ENCODE measurements around the gene PSMB5.

PSMB5 gene

GRCh38 chr14:22995889-22996625, 38.6 kb downstream of the PSMB5 start:
- Histone ChIP-seq H3K27me3 (replicated peaks; ENCODE audit: control insufficient read depth, insufficient read depth, low read length) (peaks cover 7% of the 10 kb centered on the region), H3K4me1 (ENCODE audit: control insufficient read depth, insufficient read depth, low read length) (peaks cover 10% of the 10 kb centered on the region), H3K4me3 (ENCODE audit: low read length) (no peak overlapping the region), H3K36me3 (ENCODE audit: control insufficient read depth, insufficient read depth, low read length, severe bottlenecking) (no peaks in the 10 kb centered on the region), H3K9me3 (ENCODE audit: control insufficient read depth, low read length) (no peaks in the 10 kb centered on the region), H3K9ac (ENCODE audit: low read length) (no peak overlapping the region)
- DNase-seq (ENCODE audit: low read depth): no peak

GRCh38 chr14:22994762-22995275, 39.9 kb downstream of the PSMB5 start:
- no peak overlapping the region for H3K4me3 ChIP-seq (ENCODE audit: low read length)
- no peak overlapping the region for H3K9ac ChIP-seq (ENCODE audit: low read length)
- no peaks in the 10 kb centered on the region for H3K36me3 ChIP-seq (ENCODE audit: control insufficient read depth, insufficient read depth, low read length, severe bottlenecking)
- peak; percentile 77 for DNase-seq (ENCODE audit: low read depth)
- peaks cover 10% of the 10 kb centered on the region for H3K4me1 ChIP-seq (ENCODE audit: control insufficient read depth, insufficient read depth, low read length)
- H3K9me3 ChIP-seq (ENCODE audit: control insufficient read depth, low read length): no peaks in the 10 kb centered on the region
- H3K27me3 ChIP-seq (replicated peaks; ENCODE audit: control insufficient read depth, insufficient read depth, low read length): peaks cover 7% of the 10 kb centered on the region

- Histone ChIP-seq H3K27me3 (replicated peaks; ENCODE audit: control insufficient read depth, insufficient read depth, low read length) (peaks cover 4% of the 10 kb centered on the region), H3K36me3 (ENCODE audit: control insufficient read depth, insufficient read depth, low read length, severe bottlenecking) (no peaks in the 10 kb centered on the region), H3K9ac (ENCODE audit: low read length) (peak overlapping the region; percentile 18), H3K4me3 (ENCODE audit: low read length) (no peak overlapping the region), H3K4me1 (ENCODE audit: control insufficient read depth, insufficient read depth, low read length) (peaks cover 10% of the 10 kb centered on the region), H3K9me3 (ENCODE audit: control insufficient read depth, low read length) (no peaks in the 10 kb centered on the region)
- peak; percentile 4 for DNase-seq (ENCODE audit: low read depth)
These were observed 41.2 kb downstream of the PSMB5 start for GRCh38 chr14:22993517-22993916.

GRCh38 chr14:22991852-22992251, 42.8 kb downstream of the PSMB5 start:
- no peak overlapping the region for H3K9ac ChIP-seq (ENCODE audit: low read length)
- H3K9me3 ChIP-seq (ENCODE audit: control insufficient read depth, low read length): no peaks in the 10 kb centered on the region
- H3K27me3 ChIP-seq (replicated peaks; ENCODE audit: control insufficient read depth, insufficient read depth, low read length): peaks cover 1% of the 10 kb centered on the region
- no peak for DNase-seq (ENCODE audit: low read depth)
- H3K4me3 ChIP-seq (ENCODE audit: low read length): no peak overlapping the region
- peaks cover 10% of the 10 kb centered on the region for H3K4me1 ChIP-seq (ENCODE audit: control insufficient read depth, insufficient read depth, low read length)
- no peaks in the 10 kb centered on the region for H3K36me3 ChIP-seq (ENCODE audit: control insufficient read depth, insufficient read depth, low read length, severe bottlenecking)

GRCh38 chr14:22987291-22987690, 47.4 kb downstream of the PSMB5 start:
- no peaks in the 10 kb centered on the region for H3K9me3 ChIP-seq (ENCODE audit: control insufficient read depth, low read length)
- H3K9ac ChIP-seq (ENCODE audit: low read length): no peak overlapping the region
- DNase-seq (ENCODE audit: low read depth): no peak
- H3K27me3 ChIP-seq (replicated peaks; ENCODE audit: control insufficient read depth, insufficient read depth, low read length): no peaks in the 10 kb centered on the region
- no peaks in the 10 kb centered on the region for H3K36me3 ChIP-seq (ENCODE audit: control insufficient read depth, insufficient read depth, low read length, severe bottlenecking)
- no peak overlapping the region for H3K4me3 ChIP-seq (ENCODE audit: low read length)
- H3K4me1 ChIP-seq (ENCODE audit: control insufficient read depth, insufficient read depth, low read length): peaks cover 5% of the 10 kb centered on the region

GRCh38 chr14:22986508-22987054, 48.1 kb downstream of the PSMB5 start:
- Histone ChIP-seq H3K4me3 (ENCODE audit: low read length) (no peak overlapping the region), H3K9me3 (ENCODE audit: control insufficient read depth, low read length) (no peaks in the 10 kb centered on the region), H3K36me3 (ENCODE audit: control insufficient read depth, insufficient read depth, low read length, severe bottlenecking) (no peaks in the 10 kb centered on the region), H3K9ac (ENCODE audit: low read length) (no peak overlapping the region), H3K4me1 (ENCODE audit: control insufficient read depth, insufficient read depth, low read length) (peaks cover 5% of the 10 kb centered on the region), H3K27me3 (replicated peaks; ENCODE audit: control insufficient read depth, insufficient read depth, low read length) (no peaks in the 10 kb centered on the region)
- DNase-seq (ENCODE audit: low read depth): peak; percentile 95

GRCh38 chr14:22985894-22986507, 48.7 kb downstream of the PSMB5 start:
- H3K36me3 ChIP-seq (ENCODE audit: control insufficient read depth, insufficient read depth, low read length, severe bottlenecking): no peaks in the 10 kb centered on the region

GRCh38 chr14:22984959-22985658, 49.6 kb downstream of the PSMB5 start:
- no peak for DNase-seq (ENCODE audit: low read depth)
- Histone ChIP-seq H3K9me3 (ENCODE audit: control insufficient read depth, low read length) (no peaks in the 10 kb centered on the region), H3K4me1 (ENCODE audit: control insufficient read depth, insufficient read depth, low read length) (peaks cover 8% of the 10 kb centered on the region), H3K9ac (ENCODE audit: low read length) (no peak overlapping the region), H3K27me3 (replicated peaks; ENCODE audit: control insufficient read depth, insufficient read depth, low read length) (no peaks in the 10 kb centered on the region), H3K36me3 (ENCODE audit: control insufficient read depth, insufficient read depth, low read length, severe bottlenecking) (no peaks in the 10 kb centered on the region), H3K4me3 (ENCODE audit: low read length) (no peak overlapping the region)

More at GRCh38 chr14:22985894-22986507, 48.7 kb downstream of the PSMB5 start:
- H3K9ac ChIP-seq (ENCODE audit: low read length): no peak overlapping the region
- no peaks in the 10 kb centered on the region for H3K27me3 ChIP-seq (replicated peaks; ENCODE audit: control insufficient read depth, insufficient read depth, low read length)
- peaks cover 5% of the 10 kb centered on the region for H3K4me1 ChIP-seq (ENCODE audit: control insufficient read depth, insufficient read depth, low read length)
- no peak for DNase-seq (ENCODE audit: low read depth)
- H3K9me3 ChIP-seq (ENCODE audit: control insufficient read depth, low read length): no peaks in the 10 kb centered on the region
- H3K4me3 ChIP-seq (ENCODE audit: low read length): no peak overlapping the region

- H3K4me1 ChIP-seq (ENCODE audit: control insufficient read depth, insufficient read depth, low read length): peaks cover 26% of the 10 kb centered on the region
- no peaks in the 10 kb centered on the region for H3K27me3 ChIP-seq (replicated peaks; ENCODE audit: control insufficient read depth, insufficient read depth, low read length)
- H3K9ac ChIP-seq (ENCODE audit: low read length): peak within 1 kb of the TSS; percentile 87
- no peaks in the 10 kb centered on the region for H3K36me3 ChIP-seq (ENCODE audit: control insufficient read depth, insufficient read depth, low read length, severe bottlenecking)
- H3K9me3 ChIP-seq (ENCODE audit: control insufficient read depth, low read length): no peaks in the 10 kb centered on the region
- H3K4me3 ChIP-seq (ENCODE audit: low read length): peak within 1 kb of the TSS; percentile 84
- DNase-seq (ENCODE audit: low read depth): peak; percentile 97
These were observed 52.0 kb downstream of the PSMB5 start, which contains the start of gene AJUBA for GRCh38 chr14:22982477-22983245. AJUBA (minus strand) TSS chr14:22982551; CDS start chr14:22982266, 285 bp downstream.

GRCh38 chr14:22981876-22982476, 52.7 kb downstream of the PSMB5 start:
- H3K4me3 ChIP-seq (ENCODE audit: low read length): peak overlapping the region; percentile 84

More at GRCh38 chr14:22981876-22982476, 52.7 kb downstream of the PSMB5 start:
- DNase-seq (ENCODE audit: low read depth): peak; percentile 61
- Histone ChIP-seq H3K9me3 (ENCODE audit: control insufficient read depth, low read length) (no peaks in the 10 kb centered on the region), H3K4me1 (ENCODE audit: control insufficient read depth, insufficient read depth, low read length) (peaks cover 33% of the 10 kb centered on the region), H3K27me3 (replicated peaks; ENCODE audit: control insufficient read depth, insufficient read depth, low read length) (no peaks in the 10 kb centered on the region), H3K36me3 (ENCODE audit: control insufficient read depth, insufficient read depth, low read length, severe bottlenecking) (no peaks in the 10 kb centered on the region), H3K9ac (ENCODE audit: low read length) (peak overlapping the region; percentile 87)
